Subcutaneous adipose tissue (tissue), 4 donors: Measurements from ENCODE around the gene AGPAT4. TPM values are rescaled to one million over a fixed set of nuclear protein-coding genes. Genes with fewer than 3 reads are reported as not detected.

ENCODE experiments used
- total RNA-seq, 4 donors: library from RNA; depleted of rRNA; stranded (reverse); fragments of >200 nt; gene quantifications; one replicate each; pipeline ENCODE4 v1.1.0, GENCODE V29; 2016
- TF ChIP-seq, protein P1 (sequence below): fragments of 450-650 bp; IDR thresholded peaks from one replicate; pipeline ENCODE4 v1.5.1; 2016; ENCODE audit warnings: low read depth, mild to moderate bottlenecking, control low read depth, antibody characterized with exemption, moderate library complexity

Gene AGPAT4
- total RNA-seq, 4 donors from 2014 or later: 5.1 to 18.5 (median 7.6) TPM

- TF ChIP-seq, protein P1, sequence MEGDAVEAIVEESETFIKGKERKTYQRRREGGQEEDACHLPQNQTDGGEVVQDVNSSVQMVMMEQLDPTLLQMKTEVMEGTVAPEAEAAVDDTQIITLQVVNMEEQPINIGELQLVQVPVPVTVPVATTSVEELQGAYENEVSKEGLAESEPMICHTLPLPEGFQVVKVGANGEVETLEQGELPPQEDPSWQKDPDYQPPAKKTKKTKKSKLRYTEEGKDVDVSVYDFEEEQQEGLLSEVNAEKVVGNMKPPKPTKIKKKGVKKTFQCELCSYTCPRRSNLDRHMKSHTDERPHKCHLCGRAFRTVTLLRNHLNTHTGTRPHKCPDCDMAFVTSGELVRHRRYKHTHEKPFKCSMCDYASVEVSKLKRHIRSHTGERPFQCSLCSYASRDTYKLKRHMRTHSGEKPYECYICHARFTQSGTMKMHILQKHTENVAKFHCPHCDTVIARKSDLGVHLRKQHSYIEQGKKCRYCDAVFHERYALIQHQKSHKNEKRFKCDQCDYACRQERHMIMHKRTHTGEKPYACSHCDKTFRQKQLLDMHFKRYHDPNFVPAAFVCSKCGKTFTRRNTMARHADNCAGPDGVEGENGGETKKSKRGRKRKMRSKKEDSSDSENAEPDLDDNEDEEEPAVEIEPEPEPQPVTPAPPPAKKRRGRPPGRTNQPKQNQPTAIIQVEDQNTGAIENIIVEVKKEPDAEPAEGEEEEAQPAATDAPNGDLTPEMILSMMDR: no peak
Measured at GRCh38 chr6:161140554-161140875, 133.3 kb downstream of the AGPAT4 start.

GRCh38 chr6:161139766-161140553 lies 133.9 kb downstream of the AGPAT4 start:
- TF ChIP-seq, protein P1: no peak

DNA sequence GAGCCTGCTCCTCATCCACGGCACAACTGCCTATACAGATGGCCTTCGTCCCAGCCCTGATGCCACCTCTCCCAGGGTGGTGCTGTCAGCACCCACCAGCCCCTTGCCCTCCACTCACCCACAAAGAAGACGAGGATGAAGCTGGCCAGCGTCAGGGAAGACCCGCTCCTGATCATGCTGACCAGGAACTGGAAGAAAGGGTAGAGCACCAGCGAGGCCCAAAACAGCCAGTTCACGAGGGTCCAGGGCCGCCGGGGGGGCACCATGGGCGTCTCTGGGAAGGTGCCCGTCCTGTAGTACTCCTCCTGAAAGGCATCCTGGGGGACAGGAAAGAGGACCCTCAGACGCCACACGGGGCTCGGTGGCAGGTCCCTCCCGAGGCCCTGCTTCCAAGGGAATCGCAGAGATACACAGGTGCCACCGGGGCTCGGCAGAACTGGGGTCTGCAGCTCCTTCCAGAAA lies 134.5 kb downstream of the AGPAT4 start:
- TF ChIP-seq, protein P1: no peak

DNA sequence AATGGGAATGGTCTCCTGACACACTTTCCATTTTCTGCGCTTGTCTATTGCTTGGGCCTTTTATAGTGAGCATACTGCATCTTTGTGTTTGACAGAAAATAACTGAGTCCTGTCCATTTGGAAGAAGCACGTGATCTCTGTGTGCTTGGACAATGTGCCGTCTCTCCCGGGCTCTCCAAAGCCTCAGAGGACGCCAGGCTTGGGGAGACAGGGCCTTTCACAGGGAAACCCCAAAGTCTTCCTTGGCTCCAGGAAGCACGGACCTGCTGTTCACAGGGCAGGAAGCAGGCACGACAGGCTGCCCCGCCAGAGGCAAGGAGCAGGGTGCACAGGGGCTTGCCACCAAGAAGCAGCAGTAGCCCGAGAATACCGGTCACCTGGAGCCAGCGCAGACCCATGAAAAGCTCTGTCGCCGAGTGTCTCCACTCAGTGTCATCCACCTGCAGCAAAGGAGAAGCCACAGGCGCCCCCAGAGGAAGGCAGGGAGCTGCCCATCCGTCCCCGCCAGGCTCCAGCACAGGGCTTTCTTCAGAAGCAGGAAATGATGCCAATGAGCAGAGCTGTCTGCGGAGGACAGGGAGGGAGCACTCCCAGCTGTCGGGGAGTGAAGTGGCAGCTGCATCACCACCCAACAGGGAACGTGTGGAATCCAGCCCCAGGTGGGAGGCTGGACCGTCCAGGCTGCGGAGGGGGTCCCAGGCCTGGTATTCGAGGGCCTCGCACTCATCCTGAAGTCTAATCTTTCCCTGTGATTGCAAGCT lies 135.1 kb downstream of the AGPAT4 start:
- TF ChIP-seq, protein P1: no peak

GRCh38 chr6:161137839-161138542 lies 135.9 kb downstream of the AGPAT4 start:
- TF ChIP-seq, protein P1: no peak

- TF ChIP-seq, protein P1: no peak
Measured at GRCh38 chr6:161137320-161137719, 136.5 kb downstream of the AGPAT4 start.

GRCh38 chr6:161136655-161137054 lies 137.2 kb downstream of the AGPAT4 start:
- TF ChIP-seq, protein P1: no peak
